ENCODE results near the gene PAF1. TPM values are rescaled to one million over a fixed set of nuclear protein-coding genes. Genes with fewer than 3 reads are reported as not detected.

Gene PAF1
- polyA plus RNA-seq, 1 donor from 2014 or later: 37.3 TPM

GRCh38 chr19:39372941-39373340 is 18.0 kb downstream of the PAF1 start:
- no peak overlapping the region for H3K4me3 ChIP-seq (ENCODE audit: low read length)

GRCh38 chr19:39372047-39372802 is 18.7 kb downstream of the PAF1 start:
- Histone ChIP-seq H3K9ac (ENCODE audit: low read length) (no peak overlapping the region), H3K79me2 (replicated peaks; ENCODE audit: insufficient read depth, low read length) (no peaks in the 10 kb centered on the region), H2AFZ (ENCODE audit: low read depth, low read length) (no peak overlapping the region), H3K36me3 (ENCODE audit: insufficient read depth, low read length) (peaks cover 3% of the 10 kb centered on the region), H3F3A (ENCODE audit: insufficient read depth, low read length, poor library complexity, severe bottlenecking) (no peaks in the 10 kb centered on the region), H3K9me2 (ENCODE audit: insufficient read depth, low read length) (no peaks in the 10 kb centered on the region), H3K9me3 (ENCODE audit: low read length) (no peaks in the 10 kb centered on the region), H3K4me2 (ENCODE audit: low read length) (no peak overlapping the region), H3K4me3 (ENCODE audit: low read length) (no peak overlapping the region), H3K27ac (ENCODE audit: low read length) (no peak overlapping the region), H4K20me1 (ENCODE audit: insufficient read depth) (no peaks in the 10 kb centered on the region), H3K27me3 (ENCODE audit: insufficient read depth, low read depth, low read length) (no peaks in the 10 kb centered on the region)
- TF ChIP-seq, protein P1, sequence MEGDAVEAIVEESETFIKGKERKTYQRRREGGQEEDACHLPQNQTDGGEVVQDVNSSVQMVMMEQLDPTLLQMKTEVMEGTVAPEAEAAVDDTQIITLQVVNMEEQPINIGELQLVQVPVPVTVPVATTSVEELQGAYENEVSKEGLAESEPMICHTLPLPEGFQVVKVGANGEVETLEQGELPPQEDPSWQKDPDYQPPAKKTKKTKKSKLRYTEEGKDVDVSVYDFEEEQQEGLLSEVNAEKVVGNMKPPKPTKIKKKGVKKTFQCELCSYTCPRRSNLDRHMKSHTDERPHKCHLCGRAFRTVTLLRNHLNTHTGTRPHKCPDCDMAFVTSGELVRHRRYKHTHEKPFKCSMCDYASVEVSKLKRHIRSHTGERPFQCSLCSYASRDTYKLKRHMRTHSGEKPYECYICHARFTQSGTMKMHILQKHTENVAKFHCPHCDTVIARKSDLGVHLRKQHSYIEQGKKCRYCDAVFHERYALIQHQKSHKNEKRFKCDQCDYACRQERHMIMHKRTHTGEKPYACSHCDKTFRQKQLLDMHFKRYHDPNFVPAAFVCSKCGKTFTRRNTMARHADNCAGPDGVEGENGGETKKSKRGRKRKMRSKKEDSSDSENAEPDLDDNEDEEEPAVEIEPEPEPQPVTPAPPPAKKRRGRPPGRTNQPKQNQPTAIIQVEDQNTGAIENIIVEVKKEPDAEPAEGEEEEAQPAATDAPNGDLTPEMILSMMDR (IDR thresholded peaks at IDR 0.05; ENCODE audit: poor library complexity, severe bottlenecking): no peak
- no peak for TF ChIP-seq SMC3 (conservative IDR thresholded peaks at IDR 0.05; ENCODE audit: poor library complexity)
- TF ChIP-seq EZH2 (IDR thresholded peaks at IDR 0.05; ENCODE audit: borderline replicate concordance, insufficient read depth, low read length, poor library complexity, severe bottlenecking): no peak
- TF ChIP-seq TAF1 (IDR thresholded peaks at IDR 0.05; ENCODE audit: low read depth): no peak

More at GRCh38 chr19:39372941-39373340, 18.0 kb downstream of the PAF1 start:
- H2AFZ ChIP-seq (ENCODE audit: low read depth, low read length): no peak overlapping the region
- no peaks in the 10 kb centered on the region for H3K9me2 ChIP-seq (ENCODE audit: insufficient read depth, low read length)
- H3K4me2 ChIP-seq (ENCODE audit: low read length): no peak overlapping the region
- no peak overlapping the region for H3K9ac ChIP-seq (ENCODE audit: low read length)
- no peaks in the 10 kb centered on the region for H4K20me1 ChIP-seq (ENCODE audit: insufficient read depth)
- no peaks in the 10 kb centered on the region for H3F3A ChIP-seq (ENCODE audit: insufficient read depth, low read length, poor library complexity, severe bottlenecking)
- H3K9me3 ChIP-seq (ENCODE audit: low read length): no peaks in the 10 kb centered on the region
- no peaks in the 10 kb centered on the region for H3K79me2 ChIP-seq (replicated peaks; ENCODE audit: insufficient read depth, low read length)
- H3K36me3 ChIP-seq (ENCODE audit: insufficient read depth, low read length): peaks cover 3% of the 10 kb centered on the region
- no peaks in the 10 kb centered on the region for H3K27me3 ChIP-seq (ENCODE audit: insufficient read depth, low read depth, low read length)
- H3K27ac ChIP-seq (ENCODE audit: low read length): no peak overlapping the region
- no peak for TF ChIP-seq REST (IDR thresholded peaks at IDR 0.05; ENCODE audit: borderline replicate concordance)
- TF ChIP-seq, protein P1 (IDR thresholded peaks at IDR 0.05; ENCODE audit: poor library complexity, severe bottlenecking): no peak
- no peak for TF ChIP-seq TAF1 (IDR thresholded peaks at IDR 0.05; ENCODE audit: low read depth)
- TF ChIP-seq EZH2 (IDR thresholded peaks at IDR 0.05; ENCODE audit: borderline replicate concordance, insufficient read depth, low read length, poor library complexity, severe bottlenecking): no peak
- TF ChIP-seq SMC3 (conservative IDR thresholded peaks at IDR 0.05; ENCODE audit: poor library complexity): no peak
- TF ChIP-seq MXI1 (conservative IDR thresholded peaks at IDR 0.05; ENCODE audit: poor library complexity, severe bottlenecking): no peak
- TF ChIP-seq EP300 (conservative IDR thresholded peaks at IDR 0.05; ENCODE audit: poor library complexity, severe bottlenecking): no peak
- no peak for TF ChIP-seq POLR2AphosphoS5 (IDR thresholded peaks at IDR 0.05)
- no peak for TF ChIP-seq RAD21 (conservative IDR thresholded peaks at IDR 0.05)

Measured in neural cell (in vitro differentiated cells).